Hepatocyte (in vitro differentiated cells): ENCODE data around the gene MCTS1.

Experiments
- CTCF ChIP-seq: fragments of 200-600 bp; sonication (generic); IDR thresholded peaks from 2 replicates; pipeline ENCODE4 v1.5.1; 2016; ENCODE audit warnings: antibody characterized with exemption, mild to moderate bottlenecking; ENCODE audit not compliant: poor library complexity
- EZH2 ChIP-seq: fragments of 200-600 bp; sonication (generic); IDR thresholded peaks from 2 replicates; pipeline ENCODE4 v1.6.1; 2016; ENCODE audit warnings: antibody characterized with exemption, mild to moderate bottlenecking, borderline replicate concordance

GRCh38 chrX:120617996-120618630 lies 14.2 kb downstream of the MCTS1 start:
- TF ChIP-seq CTCF = no peak
- TF ChIP-seq EZH2 = no peak
